ENCODE data around the gene PRXL2B. TPM values are rescaled to one million over a fixed set of nuclear protein-coding genes. Genes with fewer than 3 reads are reported as not detected.

The PRXL2B gene
- total RNA-seq, 4 donors from 2014 or later, result 7.1 to 19.2 (median 8.8) TPM

DNA sequence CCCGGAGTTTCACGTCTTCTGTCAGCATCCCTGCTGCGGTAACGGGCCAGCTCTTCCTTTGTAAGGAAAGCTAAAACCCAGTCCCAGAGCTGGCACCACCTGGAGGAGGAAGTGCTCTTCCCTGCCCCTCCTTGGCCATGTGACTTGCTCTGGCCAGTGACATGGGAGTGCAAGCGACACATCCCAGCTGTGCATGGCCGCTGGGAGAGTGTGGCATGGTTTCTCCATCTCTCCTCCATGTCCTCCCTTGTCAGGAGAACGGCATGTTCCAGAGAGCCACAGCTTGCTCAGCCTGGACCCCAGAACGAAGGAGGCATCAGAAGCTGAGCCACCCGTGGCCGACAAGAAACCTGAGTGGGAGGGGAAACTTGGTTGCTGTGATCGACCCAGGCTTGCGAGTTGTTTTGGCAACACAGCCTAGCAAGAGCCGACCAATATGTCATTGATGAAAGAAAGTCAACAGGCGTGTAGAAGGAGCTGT is 2.7 kb upstream of the PRXL2B start:
- TF ChIP-seq, protein P1, sequence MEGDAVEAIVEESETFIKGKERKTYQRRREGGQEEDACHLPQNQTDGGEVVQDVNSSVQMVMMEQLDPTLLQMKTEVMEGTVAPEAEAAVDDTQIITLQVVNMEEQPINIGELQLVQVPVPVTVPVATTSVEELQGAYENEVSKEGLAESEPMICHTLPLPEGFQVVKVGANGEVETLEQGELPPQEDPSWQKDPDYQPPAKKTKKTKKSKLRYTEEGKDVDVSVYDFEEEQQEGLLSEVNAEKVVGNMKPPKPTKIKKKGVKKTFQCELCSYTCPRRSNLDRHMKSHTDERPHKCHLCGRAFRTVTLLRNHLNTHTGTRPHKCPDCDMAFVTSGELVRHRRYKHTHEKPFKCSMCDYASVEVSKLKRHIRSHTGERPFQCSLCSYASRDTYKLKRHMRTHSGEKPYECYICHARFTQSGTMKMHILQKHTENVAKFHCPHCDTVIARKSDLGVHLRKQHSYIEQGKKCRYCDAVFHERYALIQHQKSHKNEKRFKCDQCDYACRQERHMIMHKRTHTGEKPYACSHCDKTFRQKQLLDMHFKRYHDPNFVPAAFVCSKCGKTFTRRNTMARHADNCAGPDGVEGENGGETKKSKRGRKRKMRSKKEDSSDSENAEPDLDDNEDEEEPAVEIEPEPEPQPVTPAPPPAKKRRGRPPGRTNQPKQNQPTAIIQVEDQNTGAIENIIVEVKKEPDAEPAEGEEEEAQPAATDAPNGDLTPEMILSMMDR (IDR thresholded peaks at IDR 0.05), result no peak
- DNase-seq (ENCODE audit: low spot score), result no peak
- ATAC-seq (ENCODE audit: low FRiP score), result no peak

- no peak for ATAC-seq (ENCODE audit: low FRiP score)
- TF ChIP-seq, protein P1 (IDR thresholded peaks at IDR 0.05), result no peak
- no peak for DNase-seq (ENCODE audit: low spot score)
These were observed 1.8 kb upstream of the PRXL2B start for GRCh38 chr1:2584686-2585317.

DNA sequence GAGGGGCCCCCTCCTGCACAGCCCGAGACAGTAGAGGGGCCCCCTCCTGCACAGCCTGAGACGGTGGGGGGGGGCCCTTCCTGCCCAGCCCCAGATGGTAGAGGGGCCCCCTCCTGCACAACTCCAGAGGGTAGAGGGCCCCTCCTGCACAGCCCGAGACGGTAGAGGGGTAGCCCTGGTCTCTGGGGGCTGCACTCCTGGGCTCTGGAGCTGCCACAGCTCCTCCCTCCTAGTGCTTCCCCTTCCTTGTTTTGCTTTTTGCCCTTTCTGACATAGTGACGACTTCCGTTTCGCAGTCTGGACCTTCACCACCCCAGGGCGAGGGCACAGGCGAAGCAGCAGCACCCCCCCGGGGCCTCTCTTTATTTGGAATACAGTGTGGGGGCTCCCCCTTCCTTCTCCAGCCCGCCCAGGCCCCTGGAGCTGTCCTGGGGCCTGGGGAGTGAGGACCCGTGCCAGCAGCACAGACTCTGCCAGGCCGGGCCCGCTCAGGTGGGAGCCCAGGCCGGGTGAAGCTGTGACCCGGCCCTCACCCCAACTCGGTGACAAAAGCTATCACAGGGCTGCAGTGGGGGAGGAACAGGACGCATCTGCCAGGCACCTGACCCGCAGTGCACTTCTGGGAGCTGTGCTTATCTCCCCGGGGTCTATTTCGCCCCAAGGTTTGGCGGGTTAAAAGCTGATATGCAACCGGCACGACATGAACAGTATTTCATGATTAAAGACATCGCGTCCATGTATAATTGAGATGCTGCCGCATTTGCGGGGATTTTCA is 1.1 kb upstream of the PRXL2B start:
- ATAC-seq (ENCODE audit: low FRiP score) (no peak), DNase-seq (ENCODE audit: low spot score) (no peak)
- TF ChIP-seq, protein P1 (IDR thresholded peaks at IDR 0.05), result no peak

DNA sequence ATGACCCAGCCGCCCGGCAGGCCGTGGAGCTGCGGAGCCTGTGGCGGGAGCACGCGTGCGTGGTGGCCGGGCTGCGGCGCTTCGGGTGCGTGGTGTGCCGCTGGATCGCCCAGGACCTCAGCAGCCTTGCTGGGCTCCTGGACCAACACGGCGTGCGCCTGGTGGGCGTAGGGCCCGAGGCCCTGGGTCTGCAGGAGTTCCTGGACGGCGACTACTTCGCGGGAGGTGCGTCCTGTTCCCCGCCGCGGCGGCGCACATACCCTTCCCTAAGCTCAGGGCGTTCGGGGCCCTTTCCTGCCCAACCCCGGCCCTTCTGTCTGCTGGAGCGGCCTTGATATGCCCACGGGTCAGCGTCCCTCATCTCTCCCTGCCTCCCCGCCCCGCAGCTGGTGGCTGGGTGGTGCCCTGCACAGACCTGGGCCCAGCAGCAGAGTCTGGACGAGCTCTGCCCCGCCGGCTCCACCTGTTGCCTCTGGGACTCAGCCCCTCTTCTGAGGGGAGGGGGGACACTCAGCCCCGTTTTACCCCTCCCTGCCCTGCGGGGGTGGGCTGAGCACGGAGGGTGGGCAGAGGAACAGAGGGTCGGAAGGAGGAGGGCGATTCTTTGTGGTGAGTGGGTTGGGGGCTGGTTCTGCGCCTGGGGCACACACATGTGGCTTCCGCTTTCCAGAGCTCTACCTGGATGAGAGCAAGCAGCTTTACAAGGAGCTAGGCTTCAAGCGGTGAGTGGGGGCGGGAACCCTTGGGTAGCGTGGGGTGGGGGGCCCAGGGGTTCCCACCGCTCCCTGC is 688 bp downstream of the PRXL2B start:
- no peak for DNase-seq (ENCODE audit: low spot score)
- no peak for ATAC-seq (ENCODE audit: low FRiP score)
- TF ChIP-seq, protein P1 (IDR thresholded peaks at IDR 0.05), result no peak

GRCh38 chr1:2587860-2588571 is 1.4 kb downstream of the PRXL2B start:
- TF ChIP-seq, protein P1 (IDR thresholded peaks at IDR 0.05), result no peak
- ATAC-seq (ENCODE audit: low FRiP score) (no peak), DNase-seq (ENCODE audit: low spot score) (no peak)

DNA sequence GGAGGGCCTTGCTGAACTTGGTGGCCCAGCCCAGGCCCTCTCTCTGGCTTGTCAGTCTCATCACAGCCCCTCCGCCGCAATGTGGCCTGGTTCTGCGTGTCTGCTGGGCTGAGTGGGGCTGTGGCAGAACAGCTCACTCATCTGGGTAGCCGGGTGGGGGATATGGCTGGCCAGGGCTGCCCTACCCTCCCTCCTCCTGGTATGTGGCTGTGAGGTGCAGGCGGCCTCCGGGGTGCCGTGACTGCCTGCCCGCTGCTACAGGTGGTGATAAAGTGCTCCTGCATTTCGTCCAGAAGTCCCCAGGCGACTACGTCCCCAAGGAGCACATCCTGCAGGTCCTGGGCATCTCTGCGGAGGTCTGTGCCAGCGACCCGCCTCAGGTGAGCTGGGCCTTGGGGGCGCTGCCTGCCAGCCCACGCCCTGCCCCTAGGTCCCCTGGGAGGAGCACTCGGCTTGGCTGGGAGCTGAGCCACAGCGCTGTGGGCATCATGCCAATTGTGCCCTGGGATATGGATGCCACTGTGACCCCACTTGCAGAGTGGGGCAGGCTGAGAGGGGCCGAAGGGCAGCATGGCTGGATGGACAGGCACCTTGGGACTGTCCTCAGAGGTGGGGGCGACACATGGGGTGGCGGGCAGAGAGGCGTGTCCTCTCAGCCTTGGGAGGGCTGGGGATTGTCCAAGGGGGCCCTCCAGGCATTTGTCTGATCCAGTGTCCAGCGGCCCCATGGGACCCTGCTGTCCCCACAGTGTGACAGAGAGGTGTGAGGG is 2.3 kb downstream of the PRXL2B start:
- TF ChIP-seq, protein P1 (IDR thresholded peaks at IDR 0.05), result no peak
- ATAC-seq (ENCODE audit: low FRiP score), result no peak
- DNase-seq (ENCODE audit: low spot score), result no peak
